Fibroblast of lung (primary cell): ENCODE data around the gene CNTN4. TPM values are rescaled to one million over a fixed set of nuclear protein-coding genes. Genes with fewer than 3 reads are reported as not detected.

Source experiments
- DNase-seq, 2 donors: peaks; one replicate each; pipeline versions ENCODE4 v3.0.0 to v3.0.0-alpha.2; 2010; ENCODE audit warnings: low read depth in 2 of 2
- H2AFZ ChIP-seq: 2 replicates; pipeline ENCODE4 v1.5.1; 2012; ENCODE audit warnings: low read length, control low read depth, inconsistent platforms
- H3K27ac ChIP-seq: 2 replicates; pipeline ENCODE4 v1.5.1; 2011; ENCODE audit warnings: low read length, control low read depth; ENCODE audit not compliant: insufficient read depth
- H3K27me3 ChIP-seq: 2 replicates; pipeline ENCODE4 v1.5.1; 2011; ENCODE audit warnings: mild to moderate bottlenecking, low read length; ENCODE audit not compliant: control insufficient read depth, insufficient read depth
- H3K36me3 ChIP-seq: 2 replicates; pipeline ENCODE4 v1.5.1; 2011; ENCODE audit warnings: low read length; ENCODE audit not compliant: control insufficient read depth, insufficient read depth
- H3K4me1 ChIP-seq: 2 replicates; pipeline ENCODE4 v1.5.1; 2011; ENCODE audit warnings: low read length; ENCODE audit not compliant: control insufficient read depth, insufficient read depth; ENCODE audit errors: extremely low read depth
- H3K4me2 ChIP-seq: 2 replicates; pipeline ENCODE4 v1.5.1; 2011; ENCODE audit warnings: low read length, control low read depth; ENCODE audit not compliant: insufficient read depth; ENCODE audit errors: extremely low read depth
- H3K4me3 ChIP-seq, 4 experiments: fragments of 200-600 bp in 1 of 4; sonication (generic) in 1 of 4; replicated peaks in 1 of 4; 2 replicates each; pipeline ENCODE4 v1.5.1; 2011 to 2016; ENCODE audit warnings: low read length in 4 of 4, low read depth in 3 of 4, mild to moderate bottlenecking in 3 of 4, control low read depth in 2 of 4, inconsistent platforms in 1 of 4, mixed read lengths in 1 of 4; ENCODE audit not compliant: insufficient read depth in 1 of 4; ENCODE audit errors: control extremely low read depth in 1 of 4
- H3K79me2 ChIP-seq: 2 replicates; pipeline ENCODE4 v1.5.1; 2012; ENCODE audit warnings: mild to moderate bottlenecking, low read length, inconsistent platforms; ENCODE audit not compliant: control insufficient read depth, insufficient read depth
- H3K9ac ChIP-seq: 2 replicates; pipeline ENCODE4 v1.5.1; 2011; ENCODE audit warnings: mild to moderate bottlenecking, low read length, control low read depth; ENCODE audit not compliant: insufficient read depth
- H3K9me3 ChIP-seq: 2 replicates; pipeline ENCODE4 v1.5.1; 2012; ENCODE audit warnings: low read depth, low read length; ENCODE audit not compliant: control insufficient read depth, insufficient read depth
- H4K20me1 ChIP-seq: 2 replicates; pipeline ENCODE4 v1.5.1; 2011; ENCODE audit warnings: low read length; ENCODE audit not compliant: control insufficient read depth, insufficient read depth; ENCODE audit errors: extremely low read depth
- EZH2 ChIP-seq: IDR thresholded peaks from 2 replicates; pipeline ENCODE4 v1.5.1; 2012; ENCODE audit warnings: low read length, control low read depth, mild to moderate bottlenecking; ENCODE audit errors: missing control alignments
- polyA plus RNA-seq, 2 donors: library from polyadenylated mRNA; depleted of rRNA in 1 of 2; stranded (reverse) in 1 of 2; unstranded in 1 of 2; fragments of >200 nt; gene quantifications; 2 replicates each; pipeline ENCODE4 v1.2.1, GENCODE V29; 2011 to 2012; ENCODE audit warnings: missing spikeins in 1 of 2
- total RNA-seq: library from RNA; depleted of rRNA; stranded (reverse); fragments of >200 nt; gene quantifications from 2 replicates; pipeline ENCODE4 v1.2.1, GENCODE V29; 2014
- TF ChIP-seq, protein P1 (sequence below), 2 donors: IDR thresholded peaks in 1 of 2; conservative IDR thresholded peaks in 1 of 2; 1 replicate in 1 of 2; 2 replicates in 1 of 2; pipeline ENCODE4 v1.5.1; 2011 to 2012; ENCODE audit warnings: low read length in 2 of 2, control low read depth in 1 of 2, inconsistent platforms in 1 of 2, low read depth in 1 of 2, mild to moderate bottlenecking in 1 of 2

The CNTN4 gene
- total and polyA plus RNA-seq, 2 donors (not counting 1 experiment from before 2014, with no cell fraction given) = 0.17 to 0.69 TPM

DNA sequence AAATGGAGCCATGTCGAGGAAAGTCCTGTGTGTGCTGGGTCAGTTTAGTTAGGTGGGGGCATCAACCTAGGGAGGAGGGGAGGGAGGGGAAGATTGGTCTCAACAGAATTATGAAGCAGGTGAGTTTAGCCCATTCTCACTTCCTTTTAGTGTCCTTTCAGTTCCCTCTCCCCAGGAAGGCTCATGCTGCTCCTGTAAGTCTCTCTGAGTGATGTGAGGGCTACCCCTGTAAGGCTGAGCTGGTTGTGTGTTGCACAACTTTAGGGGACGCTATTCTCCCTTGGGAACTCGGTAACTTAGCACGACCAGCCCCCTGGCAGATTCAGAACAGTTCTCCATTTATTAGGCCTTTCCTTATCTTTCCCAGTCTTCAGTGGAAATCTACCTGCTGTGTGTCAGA lies 990.4 kb downstream of the CNTN4 start:
- H3K9me3 ChIP-seq = no peaks in the 10 kb centered on the region
- no peak overlapping the region for H2AFZ ChIP-seq
- no peak overlapping the region for H3K4me3 ChIP-seq
- H3K27ac ChIP-seq = no peak overlapping the region
- H3K9ac ChIP-seq = no peak overlapping the region
- no peaks in the 10 kb centered on the region for H3K36me3 ChIP-seq
- H3K79me2 ChIP-seq = no peaks in the 10 kb centered on the region
- no peaks in the 10 kb centered on the region for H4K20me1 ChIP-seq
- TF ChIP-seq, protein P1, sequence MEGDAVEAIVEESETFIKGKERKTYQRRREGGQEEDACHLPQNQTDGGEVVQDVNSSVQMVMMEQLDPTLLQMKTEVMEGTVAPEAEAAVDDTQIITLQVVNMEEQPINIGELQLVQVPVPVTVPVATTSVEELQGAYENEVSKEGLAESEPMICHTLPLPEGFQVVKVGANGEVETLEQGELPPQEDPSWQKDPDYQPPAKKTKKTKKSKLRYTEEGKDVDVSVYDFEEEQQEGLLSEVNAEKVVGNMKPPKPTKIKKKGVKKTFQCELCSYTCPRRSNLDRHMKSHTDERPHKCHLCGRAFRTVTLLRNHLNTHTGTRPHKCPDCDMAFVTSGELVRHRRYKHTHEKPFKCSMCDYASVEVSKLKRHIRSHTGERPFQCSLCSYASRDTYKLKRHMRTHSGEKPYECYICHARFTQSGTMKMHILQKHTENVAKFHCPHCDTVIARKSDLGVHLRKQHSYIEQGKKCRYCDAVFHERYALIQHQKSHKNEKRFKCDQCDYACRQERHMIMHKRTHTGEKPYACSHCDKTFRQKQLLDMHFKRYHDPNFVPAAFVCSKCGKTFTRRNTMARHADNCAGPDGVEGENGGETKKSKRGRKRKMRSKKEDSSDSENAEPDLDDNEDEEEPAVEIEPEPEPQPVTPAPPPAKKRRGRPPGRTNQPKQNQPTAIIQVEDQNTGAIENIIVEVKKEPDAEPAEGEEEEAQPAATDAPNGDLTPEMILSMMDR (conservative IDR thresholded peaks at IDR 0.05 in 1 of 2, IDR thresholded peaks at IDR 0.05 in 1 of 2; ENCODE audit: low read depth in 1 of 2, low read length in 2 of 2) = no peak
- TF ChIP-seq EZH2 = no peak
- no peak for DNase-seq
- H3K27me3 ChIP-seq = no peaks in the 10 kb centered on the region
- no peaks in the 10 kb centered on the region for H3K4me1 ChIP-seq
- H3K4me2 ChIP-seq = no peak overlapping the region

DNA sequence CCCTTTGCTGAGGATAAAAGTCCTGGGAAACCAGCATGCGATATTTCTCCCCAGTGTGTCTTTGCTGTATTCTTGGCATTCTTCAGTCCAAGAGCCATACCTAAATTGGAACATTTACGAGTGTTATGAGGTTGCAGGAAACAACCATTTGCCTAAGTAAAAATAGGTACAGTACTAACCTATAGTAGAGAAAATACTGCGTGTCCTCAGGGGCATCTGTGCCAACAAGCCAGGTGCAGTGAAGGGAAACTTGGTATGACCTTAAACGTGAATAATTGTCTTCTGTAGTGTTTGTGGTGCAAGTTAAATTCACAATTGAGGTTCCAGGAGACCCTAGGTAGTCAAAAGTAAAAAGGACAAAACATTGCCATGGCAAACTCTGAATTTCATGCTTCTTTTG lies 999.3 kb downstream of the CNTN4 start:
- Histone ChIP-seq H3K36me3 (no peaks in the 10 kb centered on the region), H3K4me2 (no peak overlapping the region), H3K9ac (no peak overlapping the region), H3K27ac (no peak overlapping the region), H2AFZ (no peak overlapping the region), H3K79me2 (no peaks in the 10 kb centered on the region), H3K4me1 (no peaks in the 10 kb centered on the region), H3K27me3 (no peaks in the 10 kb centered on the region), H3K4me3 (no peak overlapping the region), H4K20me1 (no peaks in the 10 kb centered on the region), H3K9me3 (no peaks in the 10 kb centered on the region)
- TF ChIP-seq, protein P1 (conservative IDR thresholded peaks at IDR 0.05 in 1 of 2, IDR thresholded peaks at IDR 0.05 in 1 of 2; ENCODE audit: low read depth in 1 of 2, low read length in 2 of 2) = no peak
- no peak for DNase-seq

DNA sequence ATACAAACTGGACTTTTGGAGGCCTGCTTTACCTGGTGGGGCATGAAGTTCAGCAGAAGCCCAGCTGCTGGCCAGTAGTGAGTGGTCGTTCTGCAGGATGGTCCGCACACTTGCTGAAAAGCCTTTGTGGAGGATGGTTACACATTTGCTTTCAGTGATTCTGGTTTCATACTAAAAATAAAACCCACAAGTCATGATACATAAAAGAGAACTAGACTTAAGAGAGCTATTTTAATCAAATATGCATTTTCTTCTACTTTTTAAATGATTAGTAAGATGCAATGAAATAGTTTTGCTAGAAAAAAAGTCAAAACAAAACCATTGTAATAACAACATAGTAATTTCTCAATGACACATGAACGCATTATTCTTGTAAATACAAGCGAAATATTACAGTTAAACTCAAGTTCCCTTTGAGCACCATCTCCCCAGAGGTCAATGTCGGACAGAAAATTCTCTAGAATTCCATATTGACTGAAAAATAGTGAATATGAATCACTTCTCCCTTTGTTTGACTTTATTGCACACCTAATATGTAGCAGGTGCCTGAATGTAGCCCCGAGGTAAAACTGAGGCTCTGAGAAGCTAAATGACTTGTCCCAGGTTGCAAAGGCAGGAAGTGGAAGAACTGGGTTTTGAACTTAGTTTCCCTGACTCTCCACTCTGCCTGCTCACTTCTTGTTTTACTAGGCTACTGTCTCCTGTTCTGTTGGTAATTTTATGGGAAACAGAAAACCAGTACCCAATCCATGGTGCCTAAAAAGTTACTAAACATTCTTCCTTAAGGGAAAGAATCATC lies 1003.2 kb downstream of the CNTN4 start:
- H3K9ac ChIP-seq = no peak overlapping the region
- DNase-seq = no peak
- H3K4me3 ChIP-seq = no peak overlapping the region
- no peak overlapping the region for H2AFZ ChIP-seq
- no peaks in the 10 kb centered on the region for H3K9me3 ChIP-seq
- H3K4me2 ChIP-seq = no peak overlapping the region
- H3K27me3 ChIP-seq = no peaks in the 10 kb centered on the region
- no peaks in the 10 kb centered on the region for H3K4me1 ChIP-seq
- H3K79me2 ChIP-seq = no peaks in the 10 kb centered on the region
- H3K27ac ChIP-seq = no peak overlapping the region
- no peaks in the 10 kb centered on the region for H3K36me3 ChIP-seq
- TF ChIP-seq, protein P1 (conservative IDR thresholded peaks at IDR 0.05 in 1 of 2, IDR thresholded peaks at IDR 0.05 in 1 of 2; ENCODE audit: low read depth in 1 of 2, low read length in 2 of 2) = no peak
- no peak for TF ChIP-seq EZH2
- H4K20me1 ChIP-seq = no peaks in the 10 kb centered on the region
